Tibial nerve (tissue), 4 donors: ENCODE data around the gene CAB39L. TPM values are rescaled to one million over a fixed set of nuclear protein-coding genes. Genes with fewer than 3 reads are reported as not detected.
A peak's percentile ranks its signal among the peaks of the same experiment; 100 is the strongest.

Experiments used
- DNase-seq, 2 donors: peaks; one replicate each; pipeline ENCODE4 v3.0.0-alpha.2; 2019; ENCODE audit warnings: low spot score in 2 of 2
- H3K27ac ChIP-seq, 4 donors: fragments of 200-600 bp; sonication (generic) in 3 of 4; one replicate each; pipeline ENCODE4 v1.5.1; 2017 to 2019; ENCODE audit warnings: mild to moderate bottlenecking in 1 of 4
- H3K27me3 ChIP-seq, 2 donors: fragments of 200-600 bp; sonication (generic) in 1 of 2; one replicate each; pipeline versions ENCODE4 v1.5.1 to v1.6.0; 2017 to 2019
- H3K36me3 ChIP-seq, 3 donors: fragments of 200-600 bp; sonication (generic); one replicate each; pipeline ENCODE4 v1.5.1; 2018 to 2019
- H3K4me1 ChIP-seq, 4 donors: fragments of 200-600 bp; sonication (generic) in 3 of 4; one replicate each; pipeline ENCODE4 v1.5.1; 2017 to 2019
- H3K4me3 ChIP-seq, 4 donors: fragments of 200-600 bp; sonication (generic) in 3 of 4; one replicate each; pipeline ENCODE4 v1.5.1; 2017 to 2019; ENCODE audit warnings: mild to moderate bottlenecking in 1 of 4, moderate library complexity in 1 of 4
- H3K9me3 ChIP-seq, 4 donors: fragments of 200-600 bp; sonication (generic) in 3 of 4; one replicate each; pipeline ENCODE4 v1.5.1; 2017 to 2019
- EP300 ChIP-seq, 2 donors: sonication (generic); formaldehyde crosslinking; IDR thresholded peaks; one replicate each; pipeline ENCODE4 v1.6.1; 2017; ENCODE audit warnings: antibody characterized with exemption in 2 of 2, mild to moderate bottlenecking in 1 of 2
- POLR2A ChIP-seq, 2 donors: fragments of 450-650 bp; IDR thresholded peaks; one replicate each; pipeline ENCODE4 v1.6.1; 2017; ENCODE audit warnings: antibody characterized with exemption in 2 of 2, mild to moderate bottlenecking in 2 of 2, moderate library complexity in 2 of 2
- WGBS, 2 donors: methylation state at CpG; one replicate each; pipeline ENCODE4 v1.1.5; 2018; 5-methylcytosine and 5-hydroxymethylcytosine counted together
- total RNA-seq, 4 donors: library from RNA; depleted of rRNA; stranded (reverse); fragments of >200 nt; gene quantifications; one replicate each; pipeline ENCODE4 v1.1.0, GENCODE V29; 2016
- TF ChIP-seq, protein P1 (sequence below), 5 experiments: fragments of 200-600 bp in 3 of 5; fragments of 450-650 bp in 2 of 5; sonication (generic) in 3 of 5; IDR thresholded peaks; one replicate each; pipeline ENCODE4 v1.5.1; 2016 to 2019; ENCODE audit warnings: antibody characterized with exemption in 5 of 5, mild to moderate bottlenecking in 3 of 5, moderate library complexity in 2 of 5

CAB39L gene
- total RNA-seq, 4 donors from 2014 or later, result 89.4 to 152 (median 107) TPM

DNA sequence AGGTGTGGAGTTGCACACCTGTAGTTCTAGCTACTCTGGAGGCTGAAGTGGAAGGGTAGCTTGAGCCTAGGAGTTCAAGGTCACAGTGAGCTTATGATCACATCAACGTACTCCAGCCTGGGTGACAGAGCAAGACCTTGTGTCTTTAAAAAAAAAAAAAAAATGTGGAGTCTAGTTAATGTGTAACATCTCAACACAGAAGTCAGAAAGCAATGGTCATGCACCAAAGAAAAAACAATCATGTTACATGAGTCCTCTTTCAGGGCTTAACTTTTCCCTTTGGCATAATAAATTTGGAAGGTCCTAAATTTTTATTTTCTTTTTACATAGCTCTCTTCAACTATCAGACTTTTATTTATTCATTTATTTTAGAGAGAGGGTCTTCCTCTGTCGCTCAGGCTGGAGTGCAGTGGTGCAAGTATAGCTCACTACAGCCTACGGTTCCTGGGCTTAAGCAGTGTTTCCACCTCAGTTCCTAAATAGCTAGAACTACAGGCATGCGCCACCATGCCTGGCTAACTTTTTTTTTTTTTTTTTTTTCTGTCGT is 22.5 kb upstream of the CAB39L start:
- no peak overlapping the region for H3K27ac ChIP-seq
- TF ChIP-seq EP300 (IDR thresholded peaks at IDR 0.05) (no peak), POLR2A (IDR thresholded peaks at IDR 0.05) (no peak)
- TF ChIP-seq, protein P1, sequence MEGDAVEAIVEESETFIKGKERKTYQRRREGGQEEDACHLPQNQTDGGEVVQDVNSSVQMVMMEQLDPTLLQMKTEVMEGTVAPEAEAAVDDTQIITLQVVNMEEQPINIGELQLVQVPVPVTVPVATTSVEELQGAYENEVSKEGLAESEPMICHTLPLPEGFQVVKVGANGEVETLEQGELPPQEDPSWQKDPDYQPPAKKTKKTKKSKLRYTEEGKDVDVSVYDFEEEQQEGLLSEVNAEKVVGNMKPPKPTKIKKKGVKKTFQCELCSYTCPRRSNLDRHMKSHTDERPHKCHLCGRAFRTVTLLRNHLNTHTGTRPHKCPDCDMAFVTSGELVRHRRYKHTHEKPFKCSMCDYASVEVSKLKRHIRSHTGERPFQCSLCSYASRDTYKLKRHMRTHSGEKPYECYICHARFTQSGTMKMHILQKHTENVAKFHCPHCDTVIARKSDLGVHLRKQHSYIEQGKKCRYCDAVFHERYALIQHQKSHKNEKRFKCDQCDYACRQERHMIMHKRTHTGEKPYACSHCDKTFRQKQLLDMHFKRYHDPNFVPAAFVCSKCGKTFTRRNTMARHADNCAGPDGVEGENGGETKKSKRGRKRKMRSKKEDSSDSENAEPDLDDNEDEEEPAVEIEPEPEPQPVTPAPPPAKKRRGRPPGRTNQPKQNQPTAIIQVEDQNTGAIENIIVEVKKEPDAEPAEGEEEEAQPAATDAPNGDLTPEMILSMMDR (IDR thresholded peaks at IDR 0.05), result no peak
- 72 to 89% methylated on average over 5 of the region's 5 CpGs for WGBS, 2 donors

DNA sequence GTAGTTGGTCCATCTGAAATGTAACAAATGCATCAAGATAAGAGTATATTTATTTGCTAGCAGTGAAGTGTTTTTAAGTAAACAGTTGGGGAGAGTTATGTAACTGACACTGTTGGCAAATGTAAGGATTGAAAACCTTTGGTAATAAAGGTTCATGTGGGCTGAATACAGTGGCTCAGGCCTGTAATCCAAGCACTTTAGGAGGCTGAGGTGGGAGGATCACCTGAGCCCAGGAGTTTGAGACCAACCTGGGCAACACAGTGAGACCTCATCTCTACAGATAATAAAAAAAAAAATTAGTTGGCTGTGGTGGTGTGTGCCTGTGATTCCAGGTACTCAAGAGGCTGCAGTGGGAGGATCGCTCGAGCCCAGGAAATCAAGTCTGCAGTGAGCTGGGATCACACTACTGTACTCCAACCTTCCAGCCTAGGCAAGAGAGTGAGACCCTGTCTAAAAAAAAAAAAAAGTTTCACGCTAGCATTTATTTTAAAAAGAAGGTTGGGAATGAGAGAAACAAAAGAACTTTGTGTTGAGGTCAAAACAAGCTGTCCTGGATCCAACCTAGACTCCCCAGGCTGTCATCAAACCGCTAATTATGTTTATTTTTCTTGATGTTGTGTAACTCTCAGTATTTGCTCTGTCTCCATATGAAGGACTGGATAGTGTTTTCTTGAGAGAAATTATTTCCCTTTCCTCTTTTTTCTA is 20.9 kb upstream of the CAB39L start:
- Histone ChIP-seq H3K4me1 (peaks cover 0 to 17% (median 0%) of the 10 kb centered on the region in 4 donors), H3K27me3 (no peaks in the 10 kb centered on the region), H3K36me3 (peaks cover 0 to 71% (median 14%) of the 10 kb centered on the region in 3 donors), H3K4me3 (no peak overlapping the region), H3K9me3 (peaks cover 0 to 12% (median 3%) of the 10 kb centered on the region in 4 donors), H3K27ac (peak overlapping the region in 1 of 4 donors; percentile 36)
- 56 to 57% methylated on average over 4 of the region's 4 CpGs for WGBS, 2 donors
- no peak for DNase-seq
- no peak for TF ChIP-seq POLR2A (IDR thresholded peaks at IDR 0.05)
- peak in 1 of 2 donors; percentile 13 for TF ChIP-seq EP300 (IDR thresholded peaks at IDR 0.05)

More for the DNA sequence above, 22.5 kb upstream of the CAB39L start:
- Histone ChIP-seq H3K4me1 (peaks cover 0 to 17% (median 0%) of the 10 kb centered on the region in 4 donors), H3K9me3 (peaks cover 0 to 12% (median 3%) of the 10 kb centered on the region in 4 donors), H3K4me3 (no peak overlapping the region), H3K27me3 (no peaks in the 10 kb centered on the region), H3K36me3 (peaks cover 0 to 71% (median 14%) of the 10 kb centered on the region in 3 donors)
- DNase-seq, result no peak

DNA sequence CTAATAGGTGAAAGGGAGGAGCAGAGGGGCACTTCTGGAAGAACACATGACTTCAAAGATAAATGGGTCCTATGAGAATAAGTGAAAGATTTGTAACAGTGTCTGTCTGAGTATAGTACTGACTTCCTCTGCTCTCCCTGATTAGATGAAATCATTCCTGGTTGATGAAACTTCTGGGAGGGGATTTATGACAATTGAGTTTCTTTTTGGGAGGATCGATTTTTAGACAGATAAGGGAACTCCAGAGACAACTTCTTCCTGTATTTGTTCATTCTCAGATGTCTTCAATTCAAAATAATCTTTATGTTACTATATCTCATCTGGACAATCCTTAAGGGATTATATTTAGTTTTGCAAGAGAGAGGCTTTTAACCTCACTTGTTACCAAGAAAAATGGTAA is 20.2 kb upstream of the CAB39L start:
- no peak for DNase-seq
- 48 to 65% methylated on average over 1 of the region's 1 CpG for WGBS, 2 donors
- Histone ChIP-seq H3K9me3 (peaks cover 0 to 12% (median 3%) of the 10 kb centered on the region in 4 donors), H3K4me3 (no peak overlapping the region), H3K36me3 (peaks cover 0 to 71% (median 14%) of the 10 kb centered on the region in 3 donors), H3K27me3 (no peaks in the 10 kb centered on the region), H3K4me1 (peaks cover 0 to 17% (median 0%) of the 10 kb centered on the region in 4 donors), H3K27ac (peak overlapping the region in 1 of 4 donors; percentile 3)
- TF ChIP-seq, protein P1 (IDR thresholded peaks at IDR 0.05), result no peak
- TF ChIP-seq POLR2A (IDR thresholded peaks at IDR 0.05) (no peak), EP300 (IDR thresholded peaks at IDR 0.05) (no peak)

- WGBS, 2 donors, result 79 to 89% methylated on average over 1 of the region's 1 CpG
- H3K36me3 ChIP-seq, result peaks cover 0 to 45% (median 14%) of the 10 kb centered on the region in 3 donors
- H3K27me3 ChIP-seq, result no peaks in the 10 kb centered on the region
- H3K9me3 ChIP-seq, result peaks cover 0 to 12% (median 3%) of the 10 kb centered on the region in 4 donors
- H3K27ac ChIP-seq, result no peak overlapping the region
- no peak for DNase-seq
- no peak overlapping the region for H3K4me3 ChIP-seq
- peaks cover 0 to 21% (median 0%) of the 10 kb centered on the region in 4 donors for H3K4me1 ChIP-seq
- TF ChIP-seq, protein P1 (IDR thresholded peaks at IDR 0.05), result no peak
- TF ChIP-seq POLR2A (IDR thresholded peaks at IDR 0.05), result no peak
- TF ChIP-seq EP300 (IDR thresholded peaks at IDR 0.05), result no peak
These were observed 15.7 kb upstream of the CAB39L start for GRCh38 chr13:49459580-49459979.

GRCh38 chr13:49457221-49457620 is 13.4 kb upstream of the CAB39L start:
- H3K4me1 ChIP-seq, result peaks cover 0 to 22% (median 0%) of the 10 kb centered on the region in 4 donors
- TF ChIP-seq POLR2A (IDR thresholded peaks at IDR 0.05) (no peak), EP300 (IDR thresholded peaks at IDR 0.05) (no peak)
- TF ChIP-seq, protein P1 (IDR thresholded peaks at IDR 0.05), result no peak
- 78 to 82% methylated on average over 7 of the region's 7 CpGs for WGBS, 2 donors
- H3K27me3 ChIP-seq, result no peaks in the 10 kb centered on the region
- DNase-seq, result no peak
- no peak overlapping the region for H3K4me3 ChIP-seq
- no peak overlapping the region for H3K27ac ChIP-seq
- H3K9me3 ChIP-seq, result no peaks in the 10 kb centered on the region
- peaks cover 0 to 29% (median 0%) of the 10 kb centered on the region in 3 donors for H3K36me3 ChIP-seq
